Measurements from ENCODE around the gene CPA3. TPM values are rescaled to one million over a fixed set of nuclear protein-coding genes. Genes with fewer than 3 reads are reported as not detected.

The CPA3 gene
- total and polyA plus RNA-seq, 2 of the 13 experiments (the other 11 are each of a cell fraction or from before 2014, with no cell fraction given): not detected

GRCh38 chr3:148940983-148941382 is 75.9 kb downstream of the CPA3 start:
- no peak overlapping the region for H3K4me3 ChIP-seq (replicated peaks in 1 of 3; ENCODE audit: insufficient read depth in 1 of 3, low read depth in 2 of 3, low read length in 3 of 3)
- no TSS peak for BruUV-seq (replicated peaks)
- CTCF ChIA-PET (ENCODE audit: low intra/inter-chr PET ratio, low total read pairs): no interaction called here
- intact Hi-C loops (cut with micrococcal nuclease; ENCODE audit: unreplicated experiment): no loop called here
- in situ Hi-C loops (cut with HindIII; ENCODE audit: extremely low pct_ligation_motif_present, low pct_unique_long_range_greater_than_20kb): no loop called here
- no peaks in the 10 kb centered on the region for H3K79me2 ChIP-seq (ENCODE audit: insufficient read depth, low read length)
- H3K27me3 ChIP-seq (ENCODE audit: control insufficient read depth in 1 of 2, insufficient read depth in 2 of 2, low read length in 2 of 2): peaks cover 0 to 22% of the 10 kb centered on the region in 2 experiments; a peak in 2 of 5 replicates
- no peaks in the 10 kb centered on the region for H3K9me3 ChIP-seq (ENCODE audit: low read length)
- FAIRE-seq (no peak), DNase-seq (ENCODE audit: low spot score) (no peak), ATAC-seq (no peak)
- 0% methylated on average over 3 of the region's 3 CpGs for WGBS (ENCODE audit: low lambda C conversion rate)
- no peak overlapping the region for H2AFZ ChIP-seq (ENCODE audit: low read length)
- H3K9ac ChIP-seq (ENCODE audit: insufficient read depth, low read depth, low read length): no peak overlapping the region
- H3K4me2 ChIP-seq (ENCODE audit: low read depth, low read length): no peak overlapping the region
- no peak overlapping the region for H3K27ac ChIP-seq (ENCODE audit: extremely low read length, insufficient read depth, low read length)
- no peaks in the 10 kb centered on the region for H3K36me3 ChIP-seq (replicated peaks in 1 of 2; ENCODE audit: control insufficient read depth in 1 of 2, insufficient read depth in 2 of 2, low read length in 2 of 2)
- H4K20me1 ChIP-seq (ENCODE audit: insufficient read depth, low read length): no peaks in the 10 kb centered on the region
- TF ChIP-seq TFDP2 (CRISPR knock-in tag; IDR thresholded peaks at IDR 0.05): no peak
- TF ChIP-seq ARNTL (CRISPR knock-in tag; IDR thresholded peaks at IDR 0.05): no peak
- no peak for TF ChIP-seq FUBP1 (CRISPR knock-in tag; IDR thresholded peaks at IDR 0.05; ENCODE audit: borderline replicate concordance)
- no peak for TF ChIP-seq SP1 (IDR thresholded peaks at IDR 0.05)
- TF ChIP-seq SP1 (CRISPR knock-in tag; IDR thresholded peaks at IDR 0.05): no peak
- no peak for TF ChIP-seq SP140L (CRISPR knock-in tag; IDR thresholded peaks at IDR 0.05; ENCODE audit: borderline replicate concordance)
- TF ChIP-seq IRF2 (CRISPR knock-in tag; IDR thresholded peaks at IDR 0.05): no peak
- no peak for TF ChIP-seq SIX4 (CRISPR knock-in tag; IDR thresholded peaks at IDR 0.05)
- no peak for TF ChIP-seq EHMT2 (IDR thresholded peaks at IDR 0.05; ENCODE audit: borderline replicate concordance, low read depth, low read length)
- TF ChIP-seq CREB3 (CRISPR knock-in tag; IDR thresholded peaks at IDR 0.05): no peak
- TF ChIP-seq ZNF691 (CRISPR knock-in tag; IDR thresholded peaks at IDR 0.05; ENCODE audit: borderline replicate concordance, low read depth): no peak
- TF ChIP-seq FIP1L1 (IDR thresholded peaks at IDR 0.05; ENCODE audit: borderline replicate concordance, insufficient read depth, low read depth, low read length): no peak
- no peak for TF ChIP-seq ZNF652 (CRISPR knock-in tag; IDR thresholded peaks at IDR 0.05; ENCODE audit: borderline replicate concordance, low read depth)
- TF ChIP-seq RBM22 (optimal IDR thresholded peaks at IDR 0.05; ENCODE audit: low read length): no peak
- TF ChIP-seq ZNF644 (CRISPR knock-in tag; IDR thresholded peaks at IDR 0.05; ENCODE audit: low read depth): no peak
- TF ChIP-seq ARHGAP35 (CRISPR knock-in tag; IDR thresholded peaks at IDR 0.05; ENCODE audit: borderline replicate concordance): no peak
- POLR2A ChIA-PET: no interaction called here
- H3K4me1 ChIP-seq (ENCODE audit: insufficient read depth, low read length): no peaks in the 10 kb centered on the region

All from HepG2 (cell line).